Breast epithelium (tissue), 3 donors: Measurements from ENCODE around the gene VN1R4.

Experiments used
- POLR2A ChIP-seq: fragments of 450-650 bp; IDR thresholded peaks from one replicate; pipeline ENCODE4 v1.6.1; 2016; ENCODE audit warnings: antibody characterized with exemption, mild to moderate bottlenecking, moderate library complexity
- POLR2AphosphoS5 ChIP-seq, 3 donors: sonication (generic); formaldehyde crosslinking; IDR thresholded peaks; one replicate each; pipeline ENCODE4 v1.6.1; 2017; ENCODE audit warnings: antibody characterized with exemption in 3 of 3

- TF ChIP-seq POLR2A (no peak), POLR2AphosphoS5 (IDR thresholded peaks at IDR 0.05) (no peak)
These were observed 40.9 kb upstream of the VN1R4 start for GRCh38 chr19:53308339-53308811.
